Measurements from ENCODE around the gene PIGT.

PIGT gene

GRCh38 chr20:45419188-45420091, 3.5 kb downstream of the PIGT start:
- peak; percentile 88 for FAIRE-seq
- no peak for DNase-seq (ENCODE audit: insufficient read length, low spot score)
- TF ChIP-seq PAX5 (IDR thresholded peaks at IDR 0.05; ENCODE audit: insufficient read depth, low read length, severe bottlenecking) = no peak
- no peak for TF ChIP-seq POLR2AphosphoS5 (IDR thresholded peaks at IDR 0.05; ENCODE audit: low read depth, low read length)
- peak; percentile 93 for TF ChIP-seq POU2F2 (IDR thresholded peaks at IDR 0.05; ENCODE audit: low read depth, low read length)
- no peak for TF ChIP-seq TAF1 (IDR thresholded peaks at IDR 0.05; ENCODE audit: low read depth, low read length)
- no peak for TF ChIP-seq SPI1 (IDR thresholded peaks at IDR 0.05; ENCODE audit: low read depth, low read length)
- TF ChIP-seq POLR2A (IDR thresholded peaks at IDR 0.05; ENCODE audit: low read depth, low read length) = no peak

GRCh38 chr20:45420125-45420524, 4.2 kb downstream of the PIGT start:
- FAIRE-seq = no peak
- no peak for DNase-seq (ENCODE audit: insufficient read length, low spot score)
- no peak for TF ChIP-seq PAX5 (IDR thresholded peaks at IDR 0.05; ENCODE audit: insufficient read depth, low read length, severe bottlenecking)
- TF ChIP-seq TAF1 (IDR thresholded peaks at IDR 0.05; ENCODE audit: low read depth, low read length) = no peak

- no peak for TF ChIP-seq POLR2AphosphoS5 (IDR thresholded peaks at IDR 0.05; ENCODE audit: low read depth, low read length)
- TF ChIP-seq POLR2A (IDR thresholded peaks at IDR 0.05; ENCODE audit: low read depth, low read length) = no peak
- no peak for TF ChIP-seq POU2F2 (IDR thresholded peaks at IDR 0.05; ENCODE audit: low read depth, low read length)
- TF ChIP-seq TAF1 (IDR thresholded peaks at IDR 0.05; ENCODE audit: low read depth, low read length) = no peak
- no peak for TF ChIP-seq PAX5 (IDR thresholded peaks at IDR 0.05; ENCODE audit: insufficient read depth, low read length, severe bottlenecking)
- no peak for TF ChIP-seq SPI1 (IDR thresholded peaks at IDR 0.05; ENCODE audit: low read depth, low read length)
- DNase-seq (ENCODE audit: insufficient read length, low spot score) = no peak
- FAIRE-seq = no peak
Measured at GRCh38 chr20:45423700-45424099, 7.8 kb downstream of the PIGT start.

- no peak for FAIRE-seq
- TF ChIP-seq SPI1 (IDR thresholded peaks at IDR 0.05; ENCODE audit: low read depth, low read length) (no peak), POLR2A (IDR thresholded peaks at IDR 0.05; ENCODE audit: low read depth, low read length) (no peak), POLR2AphosphoS5 (IDR thresholded peaks at IDR 0.05; ENCODE audit: low read depth, low read length) (no peak), PAX5 (IDR thresholded peaks at IDR 0.05; ENCODE audit: insufficient read depth, low read length, severe bottlenecking) (no peak), POU2F2 (IDR thresholded peaks at IDR 0.05; ENCODE audit: low read depth, low read length) (no peak), TAF1 (IDR thresholded peaks at IDR 0.05; ENCODE audit: low read depth, low read length) (no peak)
Measured at GRCh38 chr20:45425561-45425960, 9.6 kb downstream of the PIGT start.

GRCh38 chr20:45426320-45427016, 10.5 kb downstream of the PIGT start:
- TF ChIP-seq PAX5 (IDR thresholded peaks at IDR 0.05; ENCODE audit: insufficient read depth, low read length, severe bottlenecking) (no peak), POLR2AphosphoS5 (IDR thresholded peaks at IDR 0.05; ENCODE audit: low read depth, low read length) (no peak), TAF1 (IDR thresholded peaks at IDR 0.05; ENCODE audit: low read depth, low read length) (no peak), SPI1 (IDR thresholded peaks at IDR 0.05; ENCODE audit: low read depth, low read length) (no peak), POLR2A (IDR thresholded peaks at IDR 0.05; ENCODE audit: low read depth, low read length) (no peak), POU2F2 (IDR thresholded peaks at IDR 0.05; ENCODE audit: low read depth, low read length) (no peak)
- no peak for FAIRE-seq
- no peak for DNase-seq (ENCODE audit: insufficient read length, low spot score)

More at GRCh38 chr20:45425561-45425960, 9.6 kb downstream of the PIGT start:
- no peak for DNase-seq (ENCODE audit: insufficient read length, low spot score)

- no peak for DNase-seq (ENCODE audit: insufficient read length, low spot score)
- no peak for TF ChIP-seq PAX5 (IDR thresholded peaks at IDR 0.05; ENCODE audit: insufficient read depth, low read length, severe bottlenecking)
- no peak for TF ChIP-seq POLR2A (IDR thresholded peaks at IDR 0.05; ENCODE audit: low read depth, low read length)
- TF ChIP-seq SPI1 (IDR thresholded peaks at IDR 0.05; ENCODE audit: low read depth, low read length) = no peak
- FAIRE-seq = no peak
Measured at GRCh38 chr20:45427236-45428149, 11.6 kb downstream of the PIGT start.

- DNase-seq (ENCODE audit: insufficient read length, low spot score) = no peak
- no peak for FAIRE-seq
- TF ChIP-seq POU2F2 (IDR thresholded peaks at IDR 0.05; ENCODE audit: low read depth, low read length) (no peak), POLR2A (IDR thresholded peaks at IDR 0.05; ENCODE audit: low read depth, low read length) (no peak), SPI1 (IDR thresholded peaks at IDR 0.05; ENCODE audit: low read depth, low read length) (no peak)
Measured at GRCh38 chr20:45429618-45430017, 13.7 kb downstream of the PIGT start.

GRCh38 chr20:45432294-45432693, 16.4 kb downstream of the PIGT start:
- DNase-seq (ENCODE audit: insufficient read length, low spot score) = no peak
- peak; percentile 74 for TF ChIP-seq SPI1 (IDR thresholded peaks at IDR 0.05; ENCODE audit: low read depth, low read length)
- no peak for TF ChIP-seq POLR2AphosphoS5 (IDR thresholded peaks at IDR 0.05; ENCODE audit: low read depth, low read length)
- peak; percentile 76 for FAIRE-seq

- DNase-seq (ENCODE audit: insufficient read length, low spot score) = no peak
- no peak for FAIRE-seq
- no peak for TF ChIP-seq SPI1 (IDR thresholded peaks at IDR 0.05; ENCODE audit: low read depth, low read length)
- no peak for TF ChIP-seq TAF1 (IDR thresholded peaks at IDR 0.05; ENCODE audit: low read depth, low read length)
- TF ChIP-seq POLR2AphosphoS5 (IDR thresholded peaks at IDR 0.05; ENCODE audit: low read depth, low read length) = no peak
- TF ChIP-seq PAX5 (IDR thresholded peaks at IDR 0.05; ENCODE audit: insufficient read depth, low read length, severe bottlenecking) = no peak
- no peak for TF ChIP-seq POLR2A (IDR thresholded peaks at IDR 0.05; ENCODE audit: low read depth, low read length)
- TF ChIP-seq POU2F2 (IDR thresholded peaks at IDR 0.05; ENCODE audit: low read depth, low read length) = no peak
Measured at GRCh38 chr20:45433316-45433715, 17.4 kb downstream of the PIGT start.

Data from GM12891 (cell line).